ENCODE measurements around the gene GHR.
"Not testable (repeated sequence)": the region's sequence is repeated elsewhere in the genome, so short reads cannot be mapped to it uniquely, and the experiment has no call there.

Gene GHR

DNA sequence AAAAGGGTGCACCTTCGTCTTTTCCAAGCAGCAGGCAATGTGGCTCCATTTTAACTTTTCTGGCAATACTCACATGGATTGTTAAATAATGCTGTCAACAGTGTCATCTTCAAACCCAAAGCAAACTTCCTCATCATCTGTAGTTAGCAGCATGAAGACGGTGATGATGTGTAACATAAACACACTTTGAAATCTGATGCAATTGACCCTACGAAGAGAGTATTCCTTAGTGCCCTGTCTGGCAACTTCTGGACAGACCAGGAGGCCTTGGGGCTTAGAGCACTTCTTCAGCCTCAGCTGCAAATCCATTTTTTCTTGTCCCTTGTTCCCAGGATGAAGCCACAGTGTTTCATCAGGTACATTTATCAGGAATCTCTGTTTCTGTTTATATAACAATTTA is 149.1 kb downstream of the GHR start:
- no peak for DNase-seq

DNA sequence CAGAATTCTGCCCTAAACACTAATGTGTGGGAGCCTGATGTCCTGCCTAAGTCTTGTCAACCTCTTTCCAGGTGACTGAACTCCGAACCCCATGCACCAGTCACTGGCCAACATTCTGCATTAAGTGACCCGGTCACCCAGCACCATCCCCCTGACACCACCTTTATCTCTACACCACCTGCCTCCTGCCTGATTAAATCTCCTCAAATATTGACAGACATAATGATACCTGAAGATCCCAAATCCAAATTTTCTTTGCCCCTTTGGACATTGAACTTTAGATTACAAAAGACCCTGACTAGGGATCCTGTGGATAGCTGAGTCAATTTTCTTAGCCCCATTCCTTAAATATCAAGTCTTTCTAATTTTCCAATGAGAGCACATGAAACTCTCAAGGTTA is 150.1 kb downstream of the GHR start:
- DNase-seq = no peak

DNA sequence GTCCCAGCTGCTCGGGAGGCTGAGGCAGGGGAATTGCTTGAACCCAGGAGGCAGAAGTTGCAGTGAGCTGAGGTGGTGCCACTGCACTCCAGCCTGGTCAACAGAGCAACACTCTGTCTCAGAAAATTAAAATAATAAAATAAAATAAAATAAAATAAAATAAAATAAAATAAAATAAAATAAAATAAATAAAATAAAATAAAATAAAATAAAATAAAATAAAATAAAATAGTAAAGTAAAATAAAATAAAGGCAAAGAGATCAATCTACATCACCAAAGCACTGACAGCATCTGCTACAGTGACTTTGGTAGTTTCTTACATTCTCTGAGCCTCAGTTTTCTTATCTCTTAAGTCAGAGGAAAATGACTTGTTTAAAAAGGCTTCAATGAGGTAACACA is 152.7 kb downstream of the GHR start:
- DNase-seq = not testable (repeated sequence)

DNA sequence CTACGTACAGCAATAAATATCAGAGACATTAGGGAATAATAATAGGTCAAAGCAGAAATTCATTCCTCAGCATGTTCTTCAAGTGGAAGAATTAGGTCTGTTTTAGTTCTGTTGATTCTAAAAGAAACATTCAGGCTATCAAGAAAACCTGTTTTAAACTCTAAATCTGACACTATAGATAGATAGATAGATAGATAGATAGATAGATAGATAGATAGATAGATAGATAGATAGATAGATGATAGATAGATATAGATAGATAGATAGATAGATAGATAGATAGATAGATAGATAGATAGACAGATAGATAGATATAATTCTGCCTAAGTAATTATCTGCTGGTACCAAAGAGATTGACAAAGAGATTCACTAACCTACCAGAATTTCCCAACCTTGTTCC is 155.7 kb downstream of the GHR start:
- not testable (repeated sequence) for DNase-seq

DNA sequence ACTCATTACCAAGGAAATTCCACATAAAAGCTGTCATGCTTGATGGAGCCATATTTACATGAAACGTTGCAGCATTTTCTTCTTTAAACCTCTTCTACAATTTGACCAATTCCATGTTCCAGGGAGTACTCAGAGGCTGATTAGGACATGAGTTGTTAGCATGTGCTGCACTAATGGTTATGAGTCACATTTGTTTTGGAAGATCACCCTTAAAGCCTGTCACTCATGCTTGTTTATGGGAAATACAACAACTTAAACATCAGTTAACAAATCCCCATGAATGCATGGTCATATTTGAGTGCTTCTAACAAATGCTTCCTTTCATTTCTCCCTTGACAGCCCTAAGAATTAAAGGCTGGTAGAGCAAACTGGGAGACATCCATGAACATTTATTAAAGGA is 156.1 kb downstream of the GHR start:
- DNase-seq = no peak

DNA sequence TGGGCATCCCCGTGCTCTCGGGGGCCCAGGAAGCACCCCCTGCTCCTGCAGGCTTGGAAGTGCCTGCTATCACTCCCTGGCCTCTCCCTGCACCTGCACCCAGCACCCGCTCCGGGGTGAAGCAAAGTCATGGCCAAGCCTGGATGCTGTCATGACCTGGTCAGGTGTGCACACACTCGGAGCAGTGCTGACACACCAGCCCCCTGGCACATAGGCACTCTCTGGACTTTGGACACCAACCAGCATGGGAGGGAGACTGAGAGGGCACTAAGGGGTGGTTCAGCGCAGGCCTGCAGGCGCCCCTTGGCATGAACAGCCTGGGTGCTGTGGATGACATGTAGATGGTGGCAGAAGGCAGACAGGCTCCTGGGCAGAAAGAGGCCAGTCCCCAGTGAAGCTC is 158.6 kb downstream of the GHR start:
- DNase-seq = no peak

DNA sequence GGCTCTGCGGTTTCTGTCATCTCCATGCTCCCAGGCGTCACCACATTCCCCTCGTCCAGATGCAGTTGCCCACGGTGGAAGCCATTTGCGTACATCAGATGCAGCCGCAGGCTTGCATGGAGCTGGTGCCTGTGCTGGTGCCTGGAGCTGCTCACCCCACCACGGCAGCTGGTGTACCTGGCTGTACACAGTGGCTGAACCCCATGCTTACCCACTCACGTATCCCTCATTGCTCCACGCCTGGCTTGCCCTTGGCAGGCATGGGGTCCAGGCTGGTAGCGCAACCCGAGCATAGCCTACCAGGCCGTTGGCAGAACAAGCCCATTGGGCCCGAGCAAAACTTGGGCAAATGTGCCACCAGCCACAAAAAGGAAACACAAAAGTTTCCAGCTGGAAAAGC is 159.5 kb downstream of the GHR start:
- no peak for DNase-seq

DNA sequence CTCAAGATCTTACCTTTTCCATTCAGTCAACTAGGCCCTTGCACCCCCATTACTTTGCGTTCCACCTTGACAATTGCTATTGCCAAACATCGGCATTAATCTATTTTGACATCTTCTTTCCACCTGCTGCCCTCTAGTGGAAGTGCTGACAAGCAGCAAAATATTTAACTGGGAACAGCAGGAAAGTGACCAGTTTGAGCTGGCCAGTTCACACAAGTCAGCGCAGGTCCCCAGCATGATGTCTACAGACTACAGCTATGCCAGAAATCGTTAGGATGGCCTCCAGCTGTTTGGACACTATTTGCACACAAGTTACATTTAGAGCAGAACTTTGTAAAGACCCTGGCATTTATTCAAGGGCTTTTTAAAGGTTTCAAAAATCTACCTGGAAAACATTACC is 160.1 kb downstream of the GHR start:
- DNase-seq = peak; percentile 51

DNA sequence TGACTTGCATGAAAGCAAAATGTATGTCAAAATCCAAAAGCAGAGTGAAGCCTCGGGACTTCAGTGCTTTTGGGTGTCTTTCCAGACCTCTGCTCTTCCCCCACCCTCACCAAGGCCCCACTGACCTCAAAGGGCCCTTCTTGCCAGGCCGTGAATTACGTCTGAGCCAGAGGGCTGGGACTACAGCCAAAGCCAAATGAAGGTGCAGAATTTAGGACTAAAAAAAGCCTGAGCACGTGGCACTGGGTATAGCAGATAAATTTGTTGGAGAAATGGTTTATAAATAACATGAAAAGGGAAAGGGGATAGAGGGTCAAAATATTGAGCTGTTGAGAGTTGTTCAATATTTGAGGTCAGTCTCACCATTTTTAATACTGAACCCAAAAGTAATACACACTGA is 163.4 kb downstream of the GHR start:
- no peak for DNase-seq

DNA sequence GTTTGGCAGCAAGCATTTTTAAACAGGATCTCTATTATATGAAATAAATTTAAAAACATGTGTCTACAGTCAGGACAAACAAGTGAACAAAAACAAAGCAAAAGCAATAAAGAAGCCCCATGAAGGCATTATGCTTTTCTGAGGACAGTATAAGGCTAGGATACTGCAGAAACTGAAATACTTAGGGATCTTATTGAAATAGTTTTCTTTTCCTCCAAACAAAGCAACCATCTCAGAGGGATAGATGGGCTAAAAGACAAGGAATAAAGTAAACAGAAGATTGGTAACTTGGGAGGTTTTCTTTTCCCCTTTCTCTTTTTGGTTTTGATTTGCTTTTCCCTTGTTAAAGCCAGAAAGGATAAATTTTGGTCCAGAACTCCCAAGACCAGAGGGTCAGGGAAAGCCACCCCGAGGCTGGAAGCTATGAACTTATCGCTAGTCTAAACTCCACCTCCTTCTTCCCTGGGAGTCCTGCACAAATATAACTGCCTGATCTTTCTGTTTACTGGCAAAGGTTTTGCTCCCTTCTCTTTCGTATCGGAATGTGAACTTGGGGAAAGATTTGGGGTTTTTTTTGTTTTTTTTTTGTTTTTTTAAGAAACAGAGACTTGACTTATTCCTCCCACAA is 164.0 kb downstream of the GHR start:
- no peak for DNase-seq

DNA sequence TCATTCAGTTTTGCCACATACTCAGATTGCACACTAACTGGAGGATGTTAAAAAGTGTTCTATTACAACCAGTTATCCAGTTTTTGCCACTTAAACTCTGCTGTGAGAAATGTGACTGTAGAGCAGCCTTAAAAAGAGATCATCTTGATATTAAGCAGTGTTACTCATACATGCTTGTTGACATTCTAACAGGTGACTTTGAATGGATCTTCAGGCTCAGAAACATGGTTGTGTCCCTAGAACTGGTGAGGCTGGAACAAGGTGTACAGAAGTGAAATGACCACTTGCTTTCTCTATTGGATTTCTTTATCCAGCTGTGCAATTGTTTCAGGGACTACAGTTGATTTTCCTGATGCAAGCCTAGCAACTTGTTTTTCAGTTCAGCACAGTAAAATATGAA is 167.3 kb downstream of the GHR start:
- DNase-seq = no peak

DNA sequence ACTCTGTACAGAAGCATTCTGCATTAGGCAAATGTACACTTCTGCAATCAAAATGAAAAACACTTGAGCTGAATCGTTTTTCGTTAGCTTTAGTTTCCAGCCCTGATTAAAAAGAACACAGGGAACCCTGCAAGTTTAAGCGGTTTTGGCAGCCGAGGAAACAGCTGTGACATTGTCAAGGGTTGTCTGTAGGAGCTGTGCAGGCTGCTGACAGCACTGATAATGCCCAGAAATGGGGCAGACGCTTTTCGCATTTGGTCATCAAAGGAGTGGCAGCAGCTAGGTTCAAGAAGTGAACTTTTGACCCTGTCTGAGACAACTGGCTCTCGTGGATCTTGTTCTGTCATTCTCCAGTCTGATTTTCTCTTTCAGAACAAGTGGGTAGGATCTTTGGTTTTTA is 167.8 kb downstream of the GHR start:
- DNase-seq = no peak

DNA sequence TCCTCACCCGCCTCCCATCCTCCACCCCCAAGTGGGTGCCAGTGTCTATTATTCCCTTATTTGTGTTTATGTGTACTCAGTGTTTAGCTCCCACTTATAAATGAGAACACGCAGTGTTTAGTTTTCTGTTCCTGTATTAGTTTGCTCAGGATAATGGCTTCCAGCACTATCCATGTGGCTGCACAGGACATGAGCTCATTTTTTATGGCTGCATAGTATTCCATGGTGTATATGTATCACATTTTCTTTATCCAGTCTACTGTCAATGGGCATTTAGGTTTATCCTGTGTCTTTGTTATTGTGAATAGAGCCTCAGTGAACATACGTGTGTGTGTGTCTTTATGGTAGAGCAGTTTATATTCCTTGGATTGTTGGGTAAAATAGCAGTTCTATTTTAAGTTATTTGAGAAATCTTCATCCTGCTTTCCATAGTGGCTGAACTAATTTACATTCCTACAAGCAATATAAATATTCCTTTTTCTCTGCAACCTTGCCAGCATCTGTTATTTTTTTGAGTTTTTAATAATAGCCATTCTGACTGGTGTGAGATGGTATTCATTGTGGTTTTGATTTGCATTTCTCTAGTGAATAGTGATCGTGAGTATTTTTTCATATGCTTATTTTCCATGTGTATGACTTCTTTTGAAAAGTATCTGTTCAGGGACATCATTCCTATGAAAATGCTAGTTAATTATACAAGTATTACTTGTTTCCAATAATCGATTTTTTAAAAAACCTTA is 169.3 kb downstream of the GHR start:
- no peak for DNase-seq

DNA sequence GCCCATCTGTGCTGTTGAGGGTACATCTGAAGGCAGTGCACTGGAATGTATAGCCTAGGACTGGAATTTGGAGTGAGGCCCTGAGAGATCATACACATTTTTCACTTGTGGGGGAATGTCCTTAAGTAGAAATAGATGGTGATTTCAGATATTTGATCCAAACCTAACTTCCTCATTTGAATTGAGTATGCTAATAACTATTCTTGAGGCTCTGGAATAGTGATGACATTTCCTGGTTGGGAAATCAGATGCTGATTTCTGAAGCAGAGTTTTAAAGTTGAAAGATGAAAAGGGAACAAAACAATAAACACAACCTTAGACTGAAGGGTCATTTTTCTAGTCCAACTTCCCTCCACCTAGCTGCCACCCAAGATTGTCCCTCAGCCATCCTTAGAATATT is 170.4 kb downstream of the GHR start:
- no peak for DNase-seq

DNA sequence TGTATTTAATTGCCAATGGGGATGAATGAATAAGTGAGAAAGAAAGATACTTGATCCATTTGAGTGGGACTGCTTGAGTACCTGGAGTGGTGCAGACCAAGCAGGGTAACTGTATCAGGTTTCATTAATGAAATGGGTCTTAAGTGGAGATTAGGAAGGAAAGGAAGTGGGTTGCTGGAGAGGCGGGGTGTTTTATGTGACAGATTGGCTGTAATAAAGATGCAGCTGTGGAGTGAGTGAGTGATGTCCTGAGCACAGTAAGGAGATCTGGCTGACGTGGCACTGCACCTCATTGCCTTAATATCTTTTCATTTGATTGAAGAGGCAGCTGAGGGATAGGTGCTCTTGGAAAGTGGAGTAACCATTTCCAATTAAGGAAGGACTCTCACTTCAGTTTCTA is 172.4 kb downstream of the GHR start:
- DNase-seq = no peak

DNA sequence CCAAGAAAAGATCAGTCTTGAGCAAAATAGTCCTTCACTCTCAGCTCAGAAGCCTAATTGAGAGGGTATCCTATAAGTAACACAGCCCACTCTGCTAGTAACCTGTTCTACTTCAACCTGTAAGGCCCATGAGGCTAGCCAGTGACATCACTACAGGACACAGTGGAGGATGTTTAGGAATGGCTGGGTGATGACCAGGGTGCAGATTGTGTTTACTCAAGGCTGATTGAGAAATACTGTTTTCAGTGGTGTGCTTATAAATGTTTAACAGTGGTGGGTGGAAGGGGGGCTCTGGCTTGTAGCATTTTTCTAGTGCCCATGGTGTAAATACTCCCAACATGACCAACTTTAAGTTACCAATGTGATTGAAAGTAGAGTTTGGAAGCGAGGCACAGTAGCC is 173.6 kb downstream of the GHR start:
- no peak for DNase-seq

DNA sequence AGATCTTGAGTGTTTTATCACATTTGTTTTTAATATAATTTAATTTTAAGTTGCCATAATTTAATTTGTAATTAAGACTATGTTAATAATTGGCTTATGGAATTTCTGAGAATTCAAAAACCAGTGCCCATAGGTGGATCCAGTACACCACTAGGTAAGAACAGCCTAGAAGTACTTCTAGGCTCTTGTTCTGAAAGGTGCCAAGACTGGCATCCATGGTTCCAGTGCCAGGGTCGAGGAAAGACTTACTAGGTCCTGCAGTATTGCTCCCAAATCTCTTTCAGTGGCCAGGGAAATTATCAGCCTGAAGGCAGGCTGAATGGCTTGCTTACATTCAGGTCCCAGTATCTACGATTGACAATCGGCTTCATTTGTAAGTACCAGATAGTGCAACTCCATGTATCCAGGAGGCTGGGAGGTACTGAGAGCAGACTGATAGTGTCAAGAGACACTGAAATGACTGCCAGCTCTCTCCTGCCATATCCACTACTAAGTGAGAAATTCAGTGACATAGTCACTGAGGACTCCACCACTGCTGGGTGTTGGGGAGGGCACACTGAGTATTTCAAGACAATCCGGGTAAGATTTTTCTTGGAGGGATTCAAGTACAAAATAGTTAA is 174.2 kb downstream of the GHR start:
- DNase-seq = no peak

DNA sequence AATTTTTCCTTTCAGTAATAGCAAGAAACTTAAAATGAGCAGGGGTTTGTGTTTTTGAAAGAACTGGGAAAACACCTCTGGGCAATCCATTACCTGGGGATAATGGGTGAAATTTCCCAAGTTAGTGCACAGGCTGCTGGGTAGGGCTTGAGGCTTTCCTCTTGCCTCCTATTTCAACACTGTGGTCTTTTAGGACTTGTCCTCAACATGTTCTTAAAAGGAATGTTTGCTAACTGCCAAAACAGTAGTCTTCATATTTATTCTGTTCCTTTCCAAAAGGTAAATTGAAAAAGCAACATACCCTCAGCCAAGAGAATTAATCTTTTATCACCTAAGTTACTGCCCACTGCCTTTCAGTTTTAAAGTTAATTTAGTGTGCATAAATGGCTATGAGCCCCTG is 175.1 kb downstream of the GHR start:
- DNase-seq = no peak

DNA sequence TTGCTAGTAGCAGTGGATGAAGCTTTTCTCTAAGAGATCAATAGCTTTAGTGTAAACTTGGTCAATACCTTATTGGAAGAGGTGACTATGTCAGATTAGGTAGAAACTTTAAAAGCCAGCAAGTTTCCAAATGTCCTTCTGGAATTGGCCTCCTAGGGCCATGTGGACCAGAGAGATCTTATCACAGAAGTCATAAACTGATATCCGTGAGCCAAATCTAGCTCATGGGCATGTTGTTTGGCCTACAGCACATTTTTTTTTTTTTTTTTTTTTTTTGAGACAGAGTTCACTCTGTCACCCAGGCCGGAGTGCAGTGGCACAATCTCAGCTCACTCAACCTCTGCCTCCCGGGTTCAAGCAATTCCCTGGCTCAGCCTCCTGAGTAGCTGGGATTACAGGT is 175.9 kb downstream of the GHR start:
- no peak for DNase-seq

DNA sequence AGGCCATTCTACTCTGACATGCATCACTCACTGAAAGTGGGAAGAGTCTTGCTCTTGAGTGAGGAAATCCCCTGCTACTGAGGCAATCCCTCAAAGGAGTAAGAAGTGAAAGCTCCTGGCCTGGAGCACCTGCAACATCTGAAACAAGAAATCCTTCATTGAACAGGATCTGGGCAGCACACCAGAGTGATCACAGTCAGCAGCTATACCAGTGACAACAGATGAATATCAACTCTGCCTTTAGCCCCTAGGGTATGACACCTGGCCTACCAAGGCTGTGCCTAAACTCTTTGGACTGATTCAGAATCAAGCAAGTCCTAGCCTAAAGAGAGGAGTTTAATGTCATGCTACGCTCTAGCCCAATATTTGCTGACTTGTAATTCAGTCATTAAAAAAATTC is 177.2 kb downstream of the GHR start:
- DNase-seq = no peak

DNA sequence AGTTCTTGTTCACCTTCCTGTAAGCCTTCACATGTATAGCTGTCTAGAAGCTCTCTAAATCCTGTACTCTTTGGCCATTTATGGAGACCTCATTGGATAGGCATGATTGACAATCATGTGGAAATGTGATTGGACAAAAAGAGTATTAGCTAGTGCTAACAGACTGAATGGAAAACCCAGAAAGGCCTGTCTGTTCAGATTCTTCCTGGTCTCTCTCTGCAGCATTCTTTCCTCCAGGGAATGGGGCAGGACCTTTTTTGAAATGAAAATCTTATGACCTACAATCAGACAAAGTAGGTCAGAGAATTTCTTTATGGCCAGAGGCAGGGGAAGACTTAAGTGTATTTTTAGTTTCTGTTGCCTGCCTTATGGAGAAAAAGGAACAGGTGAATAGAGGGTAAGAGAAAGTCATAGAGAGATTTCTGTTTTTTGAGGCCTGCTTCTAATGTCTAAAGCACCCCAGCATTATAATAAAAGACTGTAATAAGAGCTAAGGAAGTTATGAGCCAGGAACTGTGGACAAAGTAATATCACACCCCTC is 181.0 kb downstream of the GHR start:
- no peak for DNase-seq

DNA sequence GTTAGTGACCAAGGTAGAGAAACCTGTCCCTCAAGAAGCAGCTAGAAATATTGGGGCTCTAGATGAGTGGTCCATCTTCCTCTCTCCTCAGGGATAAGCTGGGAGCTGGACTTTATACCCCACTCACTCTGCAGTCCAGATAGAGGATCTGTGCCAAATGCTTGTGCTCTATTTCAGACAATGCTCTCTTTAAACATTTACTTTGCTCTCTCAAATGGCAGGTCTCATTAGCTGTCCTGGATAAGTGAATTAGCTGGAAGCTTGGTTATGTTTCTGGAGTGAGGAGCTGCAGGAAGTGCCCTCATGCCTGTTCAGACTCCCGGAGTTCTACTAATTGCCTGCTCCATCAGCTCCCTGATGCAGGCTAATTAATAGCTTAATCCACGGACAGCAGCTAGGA is 182.3 kb downstream of the GHR start:
- DNase-seq = no peak

DNA sequence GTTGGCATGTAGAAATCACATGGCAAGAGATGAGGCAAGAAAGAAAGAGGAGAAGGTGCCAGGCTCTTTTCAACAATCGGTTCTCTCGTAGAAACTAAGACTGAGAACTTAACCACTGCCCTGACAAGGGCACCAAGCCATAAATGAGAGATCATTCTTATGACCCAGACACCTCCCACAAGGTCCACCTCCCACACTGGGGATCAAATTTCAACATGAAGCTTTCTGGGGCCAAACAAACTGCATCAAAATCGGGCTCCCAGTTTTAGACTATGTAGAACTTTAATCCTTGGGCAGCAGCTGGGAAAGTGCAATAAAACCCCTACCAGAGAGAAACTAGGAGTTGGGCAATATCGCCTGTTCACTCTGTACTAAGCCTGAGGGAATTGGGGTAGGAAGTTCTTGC is 183.2 kb downstream of the GHR start:
- DNase-seq = no peak

DNA sequence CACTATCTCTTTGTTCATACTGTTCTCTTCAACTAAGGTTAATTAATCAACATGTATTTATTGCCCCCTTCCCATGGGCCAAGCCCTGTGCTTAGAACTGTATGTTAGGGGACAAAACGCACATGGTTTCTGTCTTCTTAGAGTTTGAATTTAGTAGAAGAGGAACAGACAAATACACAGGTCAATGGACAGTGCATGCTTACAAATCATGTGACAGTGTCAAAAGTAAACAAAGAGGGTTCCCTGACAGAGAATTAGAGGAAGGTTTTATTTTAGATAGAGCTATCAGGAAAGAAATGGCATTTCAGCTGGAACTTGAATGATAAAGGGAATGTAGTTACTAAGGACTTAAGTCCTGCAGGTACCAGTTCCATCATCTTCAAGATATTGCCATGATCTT is 188.2 kb downstream of the GHR start:
- no peak for DNase-seq
